Endothelial cell of umbilical vein (primary cell): ENCODE results near the gene SLC1A7. TPM values are rescaled to one million over a fixed set of nuclear protein-coding genes. Genes with fewer than 3 reads are reported as not detected.

Experiments
- BruUV-seq: library from RNA; stranded (reverse); fragments of 400-500 nt; replicated peaks from 2 replicates; lab custom pipeline; 2021; lab: Mats Ljungman, UMichigan
- CTCF ChIA-PET: fragments of 300-600, 350-600 bp; sonication (Branson Sonifier 250); formaldehyde crosslinking; loops from one replicate; lab custom pipeline; 2021; ENCODE audit warnings: antibody characterized with exemption, inconsistent platforms; lab: Charles Lee
- POLR2A ChIA-PET: fragments of 300-600, 350-600 bp; sonication (Branson Sonifier 250); formaldehyde crosslinking; loops from one replicate; lab custom pipeline; 2021; ENCODE audit warnings: antibody characterized with exemption, inconsistent platforms; lab: Charles Lee
- DNase-seq: peaks from one replicate; pipeline ENCODE4 v3.0.0-alpha.2; 2011; ENCODE audit warnings: low read depth, low spot score
- FAIRE-seq: peaks from 2 replicates; lab custom pipeline; 2011; peaks lifted over from hg19 to GRCh38; lab: Jason Lieb, UNC
- H2AFZ ChIP-seq: 2 replicates; pipeline ENCODE4 v1.6.0; 2012; ENCODE audit warnings: low read depth, low read length, control low read depth, inconsistent platforms
- H3K27ac ChIP-seq: 2 replicates; pipeline ENCODE4 v1.5.1; 2011; ENCODE audit warnings: low read depth, mild to moderate bottlenecking, control low read depth, low read length, moderate library complexity; ENCODE audit not compliant: insufficient read depth
- H3K27me3 ChIP-seq, 2 experiments: 2 replicates each; pipeline versions ENCODE4 v1.6.0 to v1.6.1; 2011; ENCODE audit warnings: low read length in 2 of 2, mixed read lengths in 1 of 2; ENCODE audit not compliant: control insufficient read depth in 2 of 2, insufficient read depth in 2 of 2
- H3K36me3 ChIP-seq, 2 experiments: 2 replicates in 1 of 2; 3 replicates in 1 of 2; pipeline ENCODE4 v1.5.1; 2011; ENCODE audit warnings: low read length in 2 of 2, mild to moderate bottlenecking in 1 of 2, moderate library complexity in 1 of 2; ENCODE audit not compliant: control insufficient read depth in 2 of 2, insufficient read depth in 2 of 2; ENCODE audit errors: extremely low read depth in 1 of 2
- H3K4me1 ChIP-seq: 3 replicates; pipeline ENCODE4 v1.5.1; 2011; ENCODE audit warnings: mild to moderate bottlenecking, low read length; ENCODE audit not compliant: control insufficient read depth, insufficient read depth; ENCODE audit errors: extremely low read depth
- H3K4me2 ChIP-seq: 2 replicates; pipeline ENCODE4 v1.6.1; 2011; ENCODE audit warnings: low read length, control low read depth, mixed read lengths; ENCODE audit not compliant: insufficient read depth
- H3K4me3 ChIP-seq, 3 experiments: fragments of 200-600 bp in 1 of 3; sonication (generic), shearing (Covaris generic) in 1 of 3; replicated peaks in 1 of 3; 2 replicates each; pipeline ENCODE4 v1.5.1; 2011 to 2016; ENCODE audit warnings: control low read depth in 3 of 3, low read length in 3 of 3, mild to moderate bottlenecking in 2 of 3, inconsistent platforms in 1 of 3, low read depth in 1 of 3, moderate library complexity in 1 of 3; ENCODE audit not compliant: insufficient read depth in 1 of 3
- H3K79me2 ChIP-seq: 2 replicates; pipeline ENCODE4 v1.6.0; 2012; ENCODE audit warnings: low read length, inconsistent platforms; ENCODE audit not compliant: control insufficient read depth, insufficient read depth
- H3K9ac ChIP-seq: replicated peaks from 2 replicates; pipeline ENCODE3; 2011; ENCODE audit warnings: low read length, control low read depth; ENCODE audit not compliant: insufficient read depth; ENCODE audit errors: extremely low read depth
- H3K9me1 ChIP-seq: replicated peaks from 3 replicates; pipeline ENCODE4 v1.6.0; 2011; ENCODE audit warnings: mild to moderate bottlenecking, low read length; ENCODE audit not compliant: control insufficient read depth, insufficient read depth; ENCODE audit errors: extremely low read depth
- H3K9me3 ChIP-seq: replicated peaks from 2 replicates; pipeline ENCODE4 v1.5.1; 2012; ENCODE audit warnings: low read length, inconsistent platforms; ENCODE audit not compliant: control insufficient read depth, insufficient read depth
- H4K20me1 ChIP-seq: replicated peaks from 2 replicates; pipeline ENCODE3; 2011; ENCODE audit warnings: mild to moderate bottlenecking, low read length; ENCODE audit not compliant: control insufficient read depth, insufficient read depth; ENCODE audit errors: extremely low read depth
- EZH2 ChIP-seq: IDR thresholded peaks from 2 replicates; pipeline ENCODE4 v1.6.1; 2012; ENCODE audit warnings: borderline replicate concordance, low read depth, mild to moderate bottlenecking, moderate library complexity, low read length, inconsistent platforms; ENCODE audit not compliant: severe bottlenecking
- FOS ChIP-seq: IDR thresholded peaks from 2 replicates; pipeline ENCODE4 v1.6.1; 2011; ENCODE audit warnings: mild to moderate bottlenecking, low read length, moderate library complexity, borderline replicate concordance; ENCODE audit not compliant: insufficient read depth
- GATA2 ChIP-seq: IDR thresholded peaks from 2 replicates; pipeline ENCODE4 v1.7.0; 2011; ENCODE audit warnings: low read depth, mild to moderate bottlenecking, moderate library complexity, mixed read lengths, low read length; ENCODE audit not compliant: insufficient read length, insufficient read depth
- JUN ChIP-seq: IDR thresholded peaks from 2 replicates; pipeline ENCODE4 v1.6.1; 2011; ENCODE audit warnings: borderline replicate concordance, low read depth; ENCODE audit not compliant: insufficient read length, insufficient read depth
- MYC ChIP-seq: IDR thresholded peaks from one replicate; pipeline ENCODE4 v1.6.1; 2011; ENCODE audit warnings: mild to moderate bottlenecking, low read depth, low read length
- POLR2A ChIP-seq: IDR thresholded peaks from 2 replicates; pipeline ENCODE4 v1.6.1; 2012; ENCODE audit warnings: low read depth, mild to moderate bottlenecking, control low read depth, low read length
- POLR2AphosphoS5 ChIP-seq: IDR thresholded peaks from 2 replicates; pipeline ENCODE4 v1.6.1; 2012; ENCODE audit warnings: low read depth, mild to moderate bottlenecking, control low read depth, low read length, moderate library complexity; ENCODE audit not compliant: insufficient read depth
- dilution Hi-C: fragments of 300-500 bp; cut with MboI; formaldehyde crosslinking; loops from one replicate; pipeline ENCODE4 v1.15.0; 2019; ENCODE audit warnings: low sequenced_read_pairs; ENCODE audit not compliant: extremely low pct_ligation_motif_present
- intact Hi-C: fragments of 100-400 bp; cut with micrococcal nuclease; formaldehyde crosslinking; loops from one replicate; pipeline ENCODE4 v1.10.0; 2022
- polyA plus RNA-seq, 4 experiments: library from polyadenylated mRNA; depleted of rRNA in 3 of 4; stranded (reverse) in 3 of 4; unstranded in 1 of 4; fragments of >200 nt; gene quantifications; 2 replicates each; pipeline versions ENCODE4 v1.2.1 to v1.2.3, GENCODE V29; 2011 to 2012; ENCODE audit warnings: missing spikeins in 1 of 4
- total RNA-seq: library from RNA; stranded (reverse); gene quantifications from 2 replicates; pipeline ENCODE4 v1.2.3, GENCODE V29; 2021
- TF ChIP-seq, protein P1 (sequence below), 2 donors: IDR thresholded peaks; 1 replicate in 1 of 2; 2 replicates in 1 of 2; pipeline ENCODE4 v1.5.1; 2011; ENCODE audit warnings: low read length in 2 of 2, mild to moderate bottlenecking in 2 of 2, moderate library complexity in 2 of 2, control low read depth in 1 of 2, inconsistent platforms in 1 of 2, low read depth in 1 of 2; ENCODE audit not compliant: insufficient read depth in 1 of 2; ENCODE audit errors: extremely low read depth in 1 of 2
- TF ChIP-seq, protein P2 (sequence below): IDR thresholded peaks from 2 replicates; pipeline ENCODE4 v1.6.1; 2011; ENCODE audit not compliant: insufficient read depth, insufficient read length

SLC1A7 gene
- total and polyA plus RNA-seq, 2 donors (not counting 3 experiments of a cell fraction or from before 2014, with no cell fraction given), result not detected

DNA sequence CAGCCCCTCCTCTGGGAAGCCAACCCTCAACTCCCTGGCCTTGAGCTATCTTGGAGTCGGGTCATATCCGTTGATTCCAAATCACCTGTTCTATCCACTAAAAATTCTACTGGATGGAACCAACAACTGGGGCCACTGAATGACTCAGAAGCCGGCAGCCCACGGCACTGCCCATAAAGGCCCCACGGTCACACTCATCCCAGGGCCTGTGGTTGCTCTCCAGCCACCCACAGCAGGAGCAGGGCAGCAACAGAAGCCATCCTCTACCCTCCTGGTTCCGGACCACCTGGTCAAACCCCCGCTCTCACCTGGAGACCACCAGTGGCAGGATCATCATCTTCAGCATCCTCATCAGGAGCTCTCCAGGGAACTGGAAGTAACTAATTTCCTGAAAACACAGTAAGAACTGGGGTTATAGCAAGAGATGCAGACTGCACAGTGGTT is 8.4 kb downstream of the SLC1A7 start:
- no peak for DNase-seq
- Histone ChIP-seq H3K27me3 (peaks cover 0 to 3% of the 10 kb centered on the region in 2 experiments), H3K79me2 (no peaks in the 10 kb centered on the region), H3K4me1 (no peaks in the 10 kb centered on the region), H3K36me3 (no peaks in the 10 kb centered on the region), H3K4me2 (no peak overlapping the region), H3K9me1 (no peaks in the 10 kb centered on the region), H3K4me3 (no peak overlapping the region), H3K27ac (no peak overlapping the region), H3K9ac (no peak overlapping the region), H2AFZ (no peak overlapping the region), H3K9me3 (no peaks in the 10 kb centered on the region), H4K20me1 (no peaks in the 10 kb centered on the region)
- intact Hi-C loops (no loop called here), dilution Hi-C loops (no loop called here)
- CTCF ChIA-PET, result no interaction called here
- TF ChIP-seq FOS (no peak), GATA2 (no peak), JUN (no peak), EZH2 (no peak), POLR2A (no peak), MYC (no peak), POLR2AphosphoS5 (no peak)
- TF ChIP-seq, protein P1, sequence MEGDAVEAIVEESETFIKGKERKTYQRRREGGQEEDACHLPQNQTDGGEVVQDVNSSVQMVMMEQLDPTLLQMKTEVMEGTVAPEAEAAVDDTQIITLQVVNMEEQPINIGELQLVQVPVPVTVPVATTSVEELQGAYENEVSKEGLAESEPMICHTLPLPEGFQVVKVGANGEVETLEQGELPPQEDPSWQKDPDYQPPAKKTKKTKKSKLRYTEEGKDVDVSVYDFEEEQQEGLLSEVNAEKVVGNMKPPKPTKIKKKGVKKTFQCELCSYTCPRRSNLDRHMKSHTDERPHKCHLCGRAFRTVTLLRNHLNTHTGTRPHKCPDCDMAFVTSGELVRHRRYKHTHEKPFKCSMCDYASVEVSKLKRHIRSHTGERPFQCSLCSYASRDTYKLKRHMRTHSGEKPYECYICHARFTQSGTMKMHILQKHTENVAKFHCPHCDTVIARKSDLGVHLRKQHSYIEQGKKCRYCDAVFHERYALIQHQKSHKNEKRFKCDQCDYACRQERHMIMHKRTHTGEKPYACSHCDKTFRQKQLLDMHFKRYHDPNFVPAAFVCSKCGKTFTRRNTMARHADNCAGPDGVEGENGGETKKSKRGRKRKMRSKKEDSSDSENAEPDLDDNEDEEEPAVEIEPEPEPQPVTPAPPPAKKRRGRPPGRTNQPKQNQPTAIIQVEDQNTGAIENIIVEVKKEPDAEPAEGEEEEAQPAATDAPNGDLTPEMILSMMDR (IDR thresholded peaks at IDR 0.05; ENCODE audit: extremely low read depth in 1 of 2, insufficient read depth in 1 of 2, low read depth in 1 of 2, low read length in 2 of 2), result no peak
- TF ChIP-seq, protein P2, sequence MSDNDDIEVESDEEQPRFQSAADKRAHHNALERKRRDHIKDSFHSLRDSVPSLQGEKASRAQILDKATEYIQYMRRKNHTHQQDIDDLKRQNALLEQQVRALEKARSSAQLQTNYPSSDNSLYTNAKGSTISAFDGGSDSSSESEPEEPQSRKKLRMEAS, result no peak
- FAIRE-seq, result no peak
- BruUV-seq, result no TSS peak
- POLR2A ChIA-PET, result no interaction called here
